Activated CD8-positive, alpha-beta memory T cell treated with anti-CD3 and anti-CD28 coated beads, Interleukin-2, amount 50 U/mL, for 24 hours (primary cell): Measurements from ENCODE around the gene FDPS.
"Not testable (repeated sequence)": the region's sequence is repeated elsewhere in the genome, so short reads cannot be mapped to it uniquely, and the experiment has no call there.

ENCODE experiments used
- DNase-seq: peaks from one replicate; pipeline ENCODE4 v3.0.0-alpha.2; 2020; ENCODE audit errors: extremely low read depth

The FDPS gene

DNA sequence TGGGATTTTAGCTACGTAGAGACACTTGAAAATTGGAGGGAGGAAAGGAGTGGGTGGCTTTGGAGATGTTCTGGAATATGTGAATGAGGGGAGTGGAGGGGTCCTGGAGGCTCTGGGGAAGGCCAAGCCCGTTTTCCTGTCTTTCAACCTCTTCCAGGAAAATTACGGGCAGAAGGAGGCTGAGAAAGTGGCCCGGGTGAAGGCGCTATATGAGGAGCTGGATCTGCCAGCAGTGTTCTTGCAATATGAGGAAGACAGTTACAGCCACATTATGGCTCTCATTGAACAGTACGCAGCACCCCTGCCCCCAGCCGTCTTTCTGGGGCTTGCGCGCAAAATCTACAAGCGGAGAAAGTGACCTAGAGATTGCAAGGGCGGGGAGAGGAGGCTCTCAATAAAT is 11.6 kb downstream of the FDPS start:
- no peak for DNase-seq

DNA sequence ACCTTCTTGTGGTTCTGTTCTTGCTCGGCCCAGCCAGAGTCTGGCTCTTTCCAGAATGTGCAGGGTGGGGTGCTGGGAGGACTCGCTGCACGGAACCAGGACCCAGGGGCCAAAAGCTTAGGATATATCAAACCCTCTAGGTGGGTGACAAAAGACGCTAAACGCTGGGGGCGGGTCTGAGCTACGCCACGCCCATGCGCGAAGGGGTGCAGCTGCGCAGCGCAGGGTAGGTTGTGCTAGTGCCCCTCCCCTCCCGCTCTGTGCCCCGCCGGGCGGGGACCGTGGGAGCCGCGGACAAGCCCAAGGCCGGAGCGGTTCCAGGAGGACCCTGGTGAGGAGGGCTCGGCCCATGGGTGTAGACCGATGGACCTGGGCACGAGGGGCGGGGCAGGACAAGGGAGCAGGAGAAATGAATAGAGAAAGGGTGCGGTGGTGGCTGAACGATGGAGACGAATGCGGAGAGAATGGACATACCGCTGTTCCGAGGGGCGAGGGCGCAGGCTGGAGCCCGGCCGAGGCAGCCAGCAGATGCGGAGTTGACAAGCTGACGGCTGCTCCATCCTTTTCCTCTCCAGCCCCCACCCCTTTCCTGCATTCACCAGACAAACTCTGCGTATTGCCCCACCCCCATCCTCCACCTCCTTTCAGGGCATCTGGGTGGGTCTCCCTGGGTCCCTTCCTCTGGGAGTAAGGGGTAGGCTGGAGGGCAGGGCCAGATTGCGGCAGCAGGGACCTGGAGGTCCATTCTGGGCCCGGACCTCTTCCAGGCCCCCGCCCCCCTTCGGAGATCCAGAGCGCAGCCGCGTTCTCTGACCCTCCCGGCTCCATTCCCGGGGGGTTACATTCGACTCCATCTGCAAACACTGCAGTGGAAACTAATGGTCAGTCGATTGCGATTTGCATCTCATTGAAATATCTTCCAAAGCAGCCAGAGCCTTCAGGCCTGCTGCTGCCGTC is 12.3 kb downstream of the FDPS start, which contains the start of gene RUSC1:
Gene RUSC1, plus strand, starts transcription at position 234 of the 957 bp plus-strand sequence. CDS start 880 bp downstream, outside the sequence.
- peak; percentile 40 for DNase-seq

DNA sequence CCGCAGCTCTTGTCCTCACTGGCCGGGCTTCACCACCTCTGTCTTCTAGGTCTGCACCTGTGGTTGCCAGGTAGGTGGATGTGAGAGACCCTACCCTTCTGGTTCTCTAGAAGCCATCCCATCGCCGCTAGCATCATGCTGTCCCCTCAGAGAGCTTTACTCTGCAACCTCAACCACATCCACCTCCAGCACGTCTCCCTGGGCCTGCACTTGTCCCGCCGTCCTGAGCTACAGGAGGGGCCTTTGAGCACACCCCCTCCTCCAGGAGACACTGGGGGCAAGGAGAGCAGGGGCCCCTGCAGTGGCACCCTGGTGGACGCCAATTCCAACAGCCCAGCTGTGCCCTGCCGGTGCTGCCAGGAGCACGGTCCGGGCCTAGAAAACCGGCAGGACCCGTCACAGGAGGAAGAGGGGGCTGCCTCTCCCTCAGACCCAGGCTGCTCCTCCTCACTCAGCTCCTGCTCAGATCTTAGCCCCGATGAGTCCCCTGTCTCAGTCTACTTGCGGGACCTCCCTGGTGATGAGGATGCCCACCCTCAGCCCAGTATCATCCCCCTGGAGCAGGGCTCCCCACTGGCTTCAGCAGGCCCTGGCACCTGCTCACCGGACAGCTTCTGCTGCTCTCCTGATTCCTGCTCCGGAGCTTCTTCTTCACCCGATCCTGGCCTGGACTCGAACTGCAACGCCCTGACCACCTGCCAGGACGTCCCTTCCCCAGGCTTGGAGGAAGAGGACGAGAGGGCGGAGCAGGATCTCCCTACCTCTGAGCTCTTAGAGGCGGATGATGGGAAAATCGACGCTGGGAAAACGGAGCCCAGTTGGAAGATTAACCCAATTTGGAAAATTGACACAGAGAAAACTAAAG is 13.2 kb downstream of the FDPS start:
- no peak for DNase-seq

DNA sequence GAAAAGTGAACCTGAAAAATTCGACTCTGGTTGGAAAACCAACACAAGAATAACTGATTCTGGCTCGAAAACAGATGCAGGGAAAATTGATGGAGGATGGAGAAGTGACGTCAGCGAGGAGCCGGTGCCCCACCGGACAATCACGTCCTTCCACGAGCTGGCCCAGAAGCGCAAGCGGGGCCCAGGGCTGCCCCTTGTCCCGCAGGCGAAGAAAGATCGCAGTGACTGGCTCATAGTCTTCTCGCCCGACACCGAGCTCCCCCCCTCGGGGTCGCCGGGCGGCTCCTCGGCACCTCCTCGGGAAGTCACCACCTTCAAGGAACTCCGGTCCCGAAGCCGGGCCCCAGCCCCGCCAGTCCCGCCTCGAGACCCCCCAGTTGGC is 13.9 kb downstream of the FDPS start:
- no peak for DNase-seq

DNA sequence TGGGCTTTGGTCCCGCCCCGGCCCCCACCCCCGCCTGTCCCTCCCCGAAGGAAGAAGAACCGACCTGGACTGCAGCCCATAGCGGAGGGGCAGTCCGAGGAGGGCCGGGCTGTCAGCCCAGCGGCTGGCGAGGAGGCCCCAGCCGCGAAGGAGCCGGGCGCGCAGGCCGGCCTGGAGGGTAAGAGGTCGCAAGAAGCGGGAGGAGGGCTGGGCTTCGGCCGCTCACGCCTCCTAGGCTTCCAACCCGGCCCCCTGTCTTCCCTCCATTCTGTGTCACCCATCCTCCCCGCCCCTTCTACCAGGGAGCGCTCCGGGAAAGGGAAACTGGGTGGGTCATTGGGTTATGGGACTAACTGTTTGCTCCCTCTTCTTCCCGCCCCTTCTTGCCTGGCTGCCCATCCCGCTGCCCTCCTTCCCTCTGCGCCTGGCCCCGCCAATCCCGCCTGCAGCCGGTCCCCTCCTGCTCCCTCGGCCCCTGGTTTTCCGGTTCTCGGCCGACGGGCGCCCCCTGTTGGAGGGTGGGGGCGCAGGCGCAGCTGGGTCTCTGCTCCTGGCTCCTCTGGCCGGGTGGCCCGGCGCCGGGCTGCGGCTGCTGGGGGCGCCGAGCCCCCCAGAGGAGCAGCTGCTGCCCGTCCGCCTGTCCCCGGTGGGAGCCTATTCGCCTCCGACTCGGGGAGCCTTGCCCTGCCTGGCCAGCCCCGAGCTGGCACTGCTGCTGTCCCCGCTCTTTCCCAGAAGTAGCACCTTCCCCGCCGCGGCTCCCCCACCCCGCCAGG is 14.5 kb downstream of the FDPS start:
- peak; percentile 61 for DNase-seq

DNA sequence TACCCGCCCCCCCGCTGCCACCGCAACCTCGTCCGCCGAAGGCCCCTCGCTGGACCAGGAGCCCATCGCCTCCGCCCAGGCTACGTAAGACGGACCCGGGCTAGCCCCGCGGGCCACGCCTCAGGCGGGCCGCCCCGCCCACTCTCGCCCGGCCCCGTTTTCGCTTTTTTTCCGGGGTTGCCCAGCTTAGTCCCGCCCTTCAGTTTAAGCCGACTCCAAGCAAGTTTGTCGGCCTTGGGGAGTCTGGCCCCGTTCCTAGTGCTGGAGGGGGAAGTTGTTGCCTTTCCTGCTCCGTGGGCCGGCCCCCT is 15.0 kb downstream of the FDPS start:
- DNase-seq = peak; percentile 56

DNA sequence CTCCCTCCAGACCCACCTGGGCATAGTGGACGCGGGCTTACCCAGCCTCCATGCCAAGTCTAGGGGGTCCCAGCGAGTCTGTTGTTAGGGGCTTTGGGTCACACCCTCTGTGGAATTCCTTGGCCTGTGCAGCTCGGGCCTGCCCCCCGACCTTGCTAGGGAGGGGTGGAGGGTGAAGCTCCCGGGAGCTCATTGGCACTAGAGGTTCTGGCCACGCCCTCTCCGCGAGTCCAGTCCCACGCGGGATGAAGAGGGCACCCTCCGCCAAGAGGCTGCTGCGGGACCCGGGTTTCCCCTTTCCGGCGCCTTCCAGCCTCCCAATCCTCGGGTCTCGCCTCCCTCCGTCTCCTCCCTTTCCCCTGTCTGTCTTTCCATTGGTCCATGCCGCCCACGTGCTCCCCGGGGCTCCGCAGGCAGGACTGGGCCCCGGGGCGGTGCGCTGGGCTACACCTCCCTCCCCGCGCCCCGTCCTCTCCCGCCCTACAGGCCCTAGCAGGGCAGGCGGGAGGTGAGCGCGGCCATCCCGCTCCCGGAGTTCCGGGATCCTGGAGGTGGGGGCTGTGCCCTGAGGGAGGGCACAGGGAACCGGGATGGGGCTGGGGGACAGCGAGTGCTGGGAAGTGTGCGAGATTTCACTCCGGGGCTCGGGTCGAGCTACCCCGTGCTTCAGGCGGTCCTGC is 15.5 kb downstream of the FDPS start:
- peak; percentile 79 for DNase-seq

DNA sequence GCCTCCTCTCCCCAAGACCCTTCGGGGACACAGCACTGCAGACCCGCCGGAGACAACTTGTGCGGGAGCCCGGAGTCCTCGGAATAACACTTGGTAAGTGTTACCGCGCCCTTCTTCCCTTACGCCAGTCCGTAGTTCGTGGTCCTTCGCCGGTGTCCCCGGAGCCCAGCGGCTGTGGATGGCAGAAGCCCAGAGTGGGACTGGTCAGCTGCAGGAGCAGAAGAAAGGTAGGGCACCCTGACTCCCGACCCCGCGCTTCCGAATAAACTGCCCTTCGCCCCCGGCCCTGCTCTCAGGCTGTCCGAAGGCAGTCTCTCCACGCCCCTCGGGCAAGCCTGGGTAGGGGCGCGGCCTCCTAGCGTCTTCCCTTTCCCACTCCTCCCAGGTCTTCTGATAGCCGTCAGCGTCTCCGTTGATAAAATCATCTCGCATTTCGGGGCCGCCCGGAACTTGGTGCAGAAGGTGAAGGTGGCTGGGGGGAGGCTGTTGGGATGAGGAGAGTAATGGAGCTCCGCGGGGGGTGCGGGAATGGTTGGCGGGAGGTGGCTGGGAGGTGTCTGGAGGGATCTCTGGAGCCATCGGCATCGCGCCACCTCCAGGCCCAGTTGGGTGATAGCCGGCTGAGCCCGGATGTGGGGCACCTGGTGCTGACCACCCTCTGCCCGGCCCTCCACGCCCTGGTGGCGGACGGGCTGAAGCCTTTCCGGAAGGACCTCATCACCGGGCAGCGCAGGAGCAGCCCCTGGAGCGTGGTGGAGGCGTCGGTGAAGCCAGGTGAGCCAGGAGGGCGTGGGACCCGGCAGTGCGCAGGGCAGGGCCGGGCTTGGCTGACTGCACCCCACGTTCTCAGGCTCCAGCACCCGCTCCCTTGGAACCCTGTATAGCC is 16.3 kb downstream of the FDPS start:
- DNase-seq = no peak

DNA sequence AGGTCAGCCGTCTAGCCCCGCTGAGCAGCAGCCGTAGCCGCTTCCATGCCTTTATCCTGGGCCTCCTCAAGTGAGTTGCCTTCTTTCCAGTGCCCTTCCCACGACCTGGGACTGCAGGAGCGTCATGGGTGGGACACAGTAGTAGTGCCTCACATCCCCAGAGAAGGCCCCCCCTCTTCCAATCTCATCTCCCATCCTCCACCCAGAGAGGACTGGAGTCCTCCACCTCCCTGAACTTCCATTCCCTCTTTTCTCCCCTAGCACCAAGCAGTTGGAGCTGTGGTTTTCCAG is 16.9 kb downstream of the FDPS start:
- no peak for DNase-seq

DNA sequence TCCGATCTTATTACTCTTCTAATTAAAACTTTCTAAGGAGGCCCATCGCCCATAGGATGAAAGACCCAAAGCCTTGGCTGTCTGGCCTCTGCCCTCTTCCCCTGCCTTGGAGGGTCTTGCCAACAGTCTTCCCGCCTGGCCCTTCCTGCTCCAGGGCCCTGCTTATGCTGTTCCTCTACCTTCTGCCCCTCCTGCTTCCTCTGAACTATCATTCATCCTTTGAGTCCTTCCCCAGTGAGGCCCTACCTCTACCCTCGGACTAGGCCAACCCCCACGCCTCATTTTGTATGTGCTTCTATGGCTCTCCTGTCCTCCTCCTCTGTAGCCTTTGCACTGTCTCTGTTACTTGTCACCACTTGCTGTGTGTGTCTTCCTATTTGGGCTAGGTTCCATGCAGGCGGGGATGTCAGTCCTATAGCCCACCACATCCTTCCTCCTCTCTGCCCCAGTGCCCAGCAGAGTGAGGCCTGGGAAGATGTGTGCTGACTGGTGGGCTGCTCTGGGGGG is 17.4 kb downstream of the FDPS start:
- no peak for DNase-seq

DNA sequence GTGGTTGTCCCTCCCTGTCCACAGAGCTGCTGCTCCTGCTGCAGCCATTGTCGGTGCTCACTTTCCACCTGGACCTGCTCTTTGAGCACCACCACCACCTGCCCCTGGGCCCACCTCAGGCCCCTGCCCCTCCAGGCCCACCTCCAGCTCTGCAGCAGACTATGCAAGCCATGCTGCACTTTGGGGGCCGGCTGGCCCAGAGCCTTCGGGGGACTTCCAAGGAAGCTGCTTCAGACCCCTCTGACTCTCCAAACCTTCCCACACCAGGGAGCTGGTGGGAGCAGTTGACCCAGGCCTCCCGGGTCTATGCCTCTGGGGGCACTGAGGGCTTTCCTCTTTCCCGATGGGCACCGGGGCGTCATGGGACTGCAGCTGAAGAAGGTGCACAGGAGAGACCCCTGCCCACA is 18.0 kb downstream of the FDPS start:
- DNase-seq = no peak

DNA sequence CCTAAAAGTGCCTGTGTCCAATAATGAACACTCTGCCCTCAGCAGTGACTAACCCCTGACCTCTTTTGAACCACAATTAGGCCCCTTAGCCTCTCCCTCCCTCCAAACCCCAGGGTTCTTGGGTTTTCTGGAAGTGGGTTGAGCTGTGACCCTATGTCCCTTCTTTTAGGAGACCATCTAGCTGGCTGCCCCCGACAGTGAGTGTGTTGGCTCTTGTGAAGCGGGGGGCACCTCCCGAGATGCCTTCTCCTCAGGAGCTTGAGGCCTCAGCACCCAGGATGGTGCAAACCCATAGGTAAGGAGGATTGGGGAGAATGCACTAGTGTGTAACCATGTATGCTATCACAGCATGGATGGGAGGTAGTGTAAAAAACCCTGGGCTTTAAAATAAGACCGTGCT is 19.3 kb downstream of the FDPS start:
- no peak for DNase-seq

DNA sequence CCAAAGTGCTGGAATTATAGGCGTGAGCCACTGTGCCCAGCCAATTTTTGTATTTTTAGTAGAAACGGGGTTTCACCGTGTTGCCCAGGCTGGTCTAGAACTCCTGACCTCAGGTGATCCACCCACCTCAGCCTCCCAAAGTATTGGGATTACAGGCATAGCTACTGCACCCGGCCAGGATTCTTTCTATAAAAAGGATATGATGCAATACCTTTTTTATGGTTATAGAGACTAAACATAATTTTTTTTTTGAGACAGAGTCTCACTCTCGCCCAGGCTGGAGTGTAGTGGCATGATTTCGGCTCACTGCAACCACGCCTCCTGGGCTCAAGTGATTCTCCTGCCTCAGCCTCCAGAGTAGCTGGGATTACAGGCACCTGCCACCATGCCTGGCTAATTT is 20.2 kb downstream of the FDPS start:
- DNase-seq = not testable (repeated sequence)

DNA sequence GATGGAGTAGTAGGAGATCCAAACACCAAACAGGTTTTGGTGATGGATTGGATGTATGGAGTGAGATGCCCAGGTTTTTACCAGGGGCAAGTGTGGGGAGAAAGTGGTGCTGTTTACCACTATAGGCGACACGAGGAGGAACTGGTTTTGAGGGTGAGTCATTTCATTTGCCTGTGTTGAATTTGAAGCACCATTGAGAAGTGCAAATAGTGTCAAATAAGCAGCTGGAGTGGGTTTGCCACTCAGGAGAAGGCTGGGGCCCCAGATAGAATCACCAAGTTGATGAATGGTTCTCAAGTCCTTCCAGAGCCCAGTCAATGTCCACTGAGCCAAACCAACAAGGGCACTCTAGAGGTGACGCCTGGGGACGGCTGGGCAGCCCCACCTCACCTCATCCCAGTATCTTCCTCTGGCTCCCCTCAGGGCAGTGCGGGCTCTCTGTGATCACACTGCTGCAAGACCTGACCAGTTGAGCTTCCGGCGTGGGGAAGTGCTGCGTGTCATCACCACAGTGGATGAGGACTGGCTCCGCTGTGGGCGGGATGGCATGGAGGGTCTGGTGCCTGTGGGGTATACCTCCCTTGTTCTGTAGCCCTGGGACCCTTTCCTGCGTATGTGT is 21.4 kb downstream of the FDPS start:
- no peak for DNase-seq

DNA sequence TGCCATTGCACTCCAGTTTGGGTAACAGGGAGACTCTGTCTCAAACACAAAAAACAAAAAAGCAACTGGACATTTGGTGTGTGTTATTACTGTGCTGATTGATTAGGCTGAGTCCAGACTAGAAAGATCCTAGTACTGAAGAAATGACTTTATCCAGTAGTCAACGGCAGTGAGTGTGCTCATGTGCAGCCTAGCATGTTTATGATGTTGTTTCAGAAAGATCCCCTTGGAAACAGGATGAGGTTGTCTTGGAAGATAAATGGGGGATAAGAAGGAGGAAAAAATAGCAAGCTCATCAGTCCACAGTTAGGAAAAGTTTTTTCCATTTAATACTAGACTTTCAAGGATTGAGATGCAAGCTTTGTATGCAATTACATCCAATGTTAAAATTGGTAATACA is 26.3 kb downstream of the FDPS start:
- no peak for DNase-seq

DNA sequence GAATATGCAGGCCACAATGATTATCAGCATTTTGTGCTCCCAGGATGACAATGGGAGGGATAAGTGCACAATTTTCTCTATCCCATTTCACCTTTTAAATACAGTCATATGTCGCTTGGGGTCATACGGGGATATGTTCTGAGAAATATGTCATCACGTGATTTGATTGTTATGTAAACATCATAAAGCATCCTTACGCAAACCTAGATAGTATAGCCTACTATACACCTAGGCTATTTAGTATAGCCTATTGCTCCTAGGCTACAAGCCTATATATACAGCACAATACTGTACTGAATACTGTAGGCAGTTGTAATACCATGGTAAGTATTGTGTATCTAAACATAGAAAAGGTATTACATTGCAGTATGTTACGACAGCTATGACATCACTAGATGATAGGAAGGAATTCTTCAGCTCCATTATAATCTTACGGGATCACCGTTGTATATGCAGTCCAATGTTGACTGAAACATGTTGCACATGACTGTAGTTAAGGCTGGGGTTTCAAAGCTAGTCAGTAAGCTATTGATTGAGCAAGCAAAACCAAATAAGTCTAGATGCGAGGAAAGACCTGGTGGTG is 30.9 kb downstream of the FDPS start:
- DNase-seq = no peak

DNA sequence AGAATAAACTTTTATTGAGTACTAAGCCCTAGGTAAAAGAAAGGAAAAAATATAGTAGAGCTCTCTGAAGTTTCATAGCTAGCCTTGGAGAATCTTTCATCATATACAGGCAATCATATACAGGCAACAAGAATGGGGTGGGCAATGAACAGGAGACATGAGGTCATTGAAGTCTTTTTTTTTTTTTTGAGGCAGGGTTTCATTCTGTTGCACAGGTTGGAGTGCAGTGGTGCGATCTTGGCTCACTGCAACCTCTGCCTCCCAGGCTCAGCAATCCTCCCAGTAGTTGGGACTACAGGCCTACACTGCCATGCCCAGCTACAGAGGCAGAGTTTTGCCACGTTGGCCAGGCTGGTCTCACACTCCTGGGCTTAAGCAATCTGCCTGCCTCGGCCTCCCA is 34.2 kb downstream of the FDPS start:
- no peak for DNase-seq

DNA sequence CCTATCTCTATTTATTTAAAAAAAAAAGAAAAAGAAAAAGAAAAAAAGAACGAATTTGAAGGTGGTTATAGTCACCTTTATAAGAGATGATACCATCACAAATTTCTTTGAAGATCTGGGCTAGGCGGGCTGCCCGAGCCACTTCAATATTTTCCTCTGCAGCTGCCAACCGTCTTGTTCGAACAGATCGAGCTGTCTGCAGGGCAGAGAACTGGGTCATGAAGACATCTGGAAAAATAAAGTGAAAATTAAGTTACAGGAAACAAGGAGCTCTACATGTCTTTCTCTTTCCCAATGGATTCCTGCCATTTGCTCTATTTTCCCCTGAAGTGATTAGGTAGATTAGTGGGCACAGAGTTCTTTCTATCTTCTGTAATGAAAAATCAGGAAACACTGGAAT is 44.0 kb downstream of the FDPS start:
- DNase-seq = no peak

DNA sequence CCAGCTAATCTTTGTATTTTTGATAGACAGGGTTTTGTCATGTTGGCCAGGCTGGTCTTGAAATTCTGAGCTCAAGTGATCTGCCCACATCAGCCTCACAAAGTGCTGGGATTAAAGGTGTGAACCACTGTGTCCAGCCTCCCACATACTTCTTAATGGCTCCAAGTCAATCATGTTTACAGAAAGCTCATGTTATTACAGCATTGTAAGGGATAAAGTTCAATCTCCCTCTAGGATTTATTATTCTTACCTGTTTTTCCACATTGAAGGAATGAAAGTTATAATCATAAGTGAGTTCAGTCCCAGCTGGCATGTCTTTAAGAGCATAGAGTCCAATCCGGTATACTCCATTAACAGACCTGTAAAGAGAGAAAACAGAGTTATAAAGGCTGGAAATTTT is 51.4 kb downstream of the FDPS start:
- DNase-seq = no peak
